T-helper 2 cell treated with Interferon-gamma antibody and Interleukin-4, amounts not matched to agents 5 μg/mL and 100 μg/mL, for 36 hours (primary cell): Measurements from ENCODE around the gene ANGPT4.

Experiments used
- DNase-seq: peaks from one replicate; pipeline ENCODE4 v3.0.0; 2021; ENCODE audit warnings: low spot score
- H3K27ac Mint-ChIP-seq: one replicate; pipeline ENCODE4 v1.8.0; 2021; ENCODE audit warnings: mild to moderate bottlenecking, mixed read lengths
- H3K27me3 Mint-ChIP-seq: one replicate; pipeline ENCODE4 v1.8.0; 2021; ENCODE audit warnings: low read depth, mixed read lengths
- H3K36me3 Mint-ChIP-seq: one replicate; pipeline ENCODE4 v1.8.0; 2021; ENCODE audit warnings: low read depth, mixed read lengths
- H3K4me1 Mint-ChIP-seq: one replicate; pipeline ENCODE4 v1.8.0; 2021; ENCODE audit warnings: low read depth, mixed read lengths
- H3K4me3 Mint-ChIP-seq: one replicate; pipeline ENCODE4 v1.8.0; 2022; ENCODE audit warnings: mild to moderate bottlenecking, moderate library complexity, mixed read lengths
- H3K9me3 Mint-ChIP-seq: one replicate; pipeline ENCODE4 v1.8.0; 2021; ENCODE audit warnings: mixed read lengths

The ANGPT4 gene

GRCh38 chr20:924639-925038, 8.5 kb upstream of the ANGPT4 start:
- no peak for DNase-seq
- Mint-ChIP-seq H3K36me3 (no peaks in the 10 kb centered on the region), H3K9me3 (no peaks in the 10 kb centered on the region), H3K4me3 (no peak overlapping the region), H3K4me1 (no peaks in the 10 kb centered on the region), H3K27ac (no peak overlapping the region), H3K27me3 (peaks cover 2% of the 10 kb centered on the region)

- Mint-ChIP-seq H3K9me3 (no peaks in the 10 kb centered on the region), H3K4me3 (no peak overlapping the region), H3K27me3 (peaks cover 2% of the 10 kb centered on the region), H3K36me3 (no peaks in the 10 kb centered on the region), H3K4me1 (no peaks in the 10 kb centered on the region), H3K27ac (no peak overlapping the region)
- DNase-seq, result no peak
Measured at GRCh38 chr20:922781-923180, 6.6 kb upstream of the ANGPT4 start.

- Mint-ChIP-seq H3K9me3 (no peaks in the 10 kb centered on the region), H3K27ac (no peak overlapping the region), H3K27me3 (no peaks in the 10 kb centered on the region), H3K4me1 (no peaks in the 10 kb centered on the region), H3K4me3 (no peak overlapping the region), H3K36me3 (no peaks in the 10 kb centered on the region)
- DNase-seq, result no peak
Measured at GRCh38 chr20:921068-921467, 4.9 kb upstream of the ANGPT4 start.

GRCh38 chr20:920311-920710, 4.2 kb upstream of the ANGPT4 start:
- no peak for DNase-seq
- no peak overlapping the region for H3K4me3 Mint-ChIP-seq
- no peaks in the 10 kb centered on the region for H3K36me3 Mint-ChIP-seq
- no peak overlapping the region for H3K27ac Mint-ChIP-seq
- H3K4me1 Mint-ChIP-seq, result no peaks in the 10 kb centered on the region
- H3K27me3 Mint-ChIP-seq, result no peaks in the 10 kb centered on the region
- H3K9me3 Mint-ChIP-seq, result no peaks in the 10 kb centered on the region

- H3K4me3 Mint-ChIP-seq, result no peak overlapping the region
- no peak overlapping the region for H3K27ac Mint-ChIP-seq
- H3K36me3 Mint-ChIP-seq, result no peaks in the 10 kb centered on the region
- DNase-seq, result no peak
- H3K27me3 Mint-ChIP-seq, result no peaks in the 10 kb centered on the region
- H3K9me3 Mint-ChIP-seq, result no peaks in the 10 kb centered on the region
- no peaks in the 10 kb centered on the region for H3K4me1 Mint-ChIP-seq
Measured at GRCh38 chr20:919491-919916, 3.4 kb upstream of the ANGPT4 start.

- Mint-ChIP-seq H3K27ac (no peak overlapping the region), H3K27me3 (no peaks in the 10 kb centered on the region), H3K4me1 (no peaks in the 10 kb centered on the region), H3K36me3 (no peaks in the 10 kb centered on the region), H3K9me3 (no peaks in the 10 kb centered on the region), H3K4me3 (no peak overlapping the region)
- no peak for DNase-seq
Measured at GRCh38 chr20:917416-917815, 1.3 kb upstream of the ANGPT4 start.

- no peak overlapping the region for H3K4me3 Mint-ChIP-seq
- no peaks in the 10 kb centered on the region for H3K9me3 Mint-ChIP-seq
- no peak overlapping the region for H3K27ac Mint-ChIP-seq
- DNase-seq, result no peak
- H3K27me3 Mint-ChIP-seq, result no peaks in the 10 kb centered on the region
- H3K4me1 Mint-ChIP-seq, result no peaks in the 10 kb centered on the region
- no peaks in the 10 kb centered on the region for H3K36me3 Mint-ChIP-seq
Measured at GRCh38 chr20:916825-917224, 691 bp upstream of the ANGPT4 start.

- DNase-seq, result no peak
- H3K4me1 Mint-ChIP-seq, result no peaks in the 10 kb centered on the region
- no peaks in the 10 kb centered on the region for H3K9me3 Mint-ChIP-seq
- H3K36me3 Mint-ChIP-seq, result no peaks in the 10 kb centered on the region
- no peaks in the 10 kb centered on the region for H3K27me3 Mint-ChIP-seq
- no peak overlapping the region for H3K27ac Mint-ChIP-seq
- no peak overlapping the region for H3K4me3 Mint-ChIP-seq
Measured at GRCh38 chr20:914727-915498, 1.2 kb downstream of the ANGPT4 start.

- Mint-ChIP-seq H3K36me3 (no peaks in the 10 kb centered on the region), H3K9me3 (no peaks in the 10 kb centered on the region), H3K4me3 (no peak overlapping the region), H3K27ac (no peak overlapping the region), H3K27me3 (no peaks in the 10 kb centered on the region), H3K4me1 (no peaks in the 10 kb centered on the region)
- DNase-seq, result no peak
Measured at GRCh38 chr20:913306-913849, 2.8 kb downstream of the ANGPT4 start.

GRCh38 chr20:911882-912600, 4.1 kb downstream of the ANGPT4 start:
- DNase-seq, result no peak
- no peak overlapping the region for H3K27ac Mint-ChIP-seq
- H3K36me3 Mint-ChIP-seq, result no peaks in the 10 kb centered on the region
- H3K4me3 Mint-ChIP-seq, result no peak overlapping the region
- no peaks in the 10 kb centered on the region for H3K9me3 Mint-ChIP-seq
- H3K27me3 Mint-ChIP-seq, result no peaks in the 10 kb centered on the region
- no peaks in the 10 kb centered on the region for H3K4me1 Mint-ChIP-seq

- no peak overlapping the region for H3K27ac Mint-ChIP-seq
- H3K4me1 Mint-ChIP-seq, result no peaks in the 10 kb centered on the region
- H3K36me3 Mint-ChIP-seq, result no peaks in the 10 kb centered on the region
- H3K4me3 Mint-ChIP-seq, result no peak overlapping the region
- H3K27me3 Mint-ChIP-seq, result no peaks in the 10 kb centered on the region
- DNase-seq, result no peak
- H3K9me3 Mint-ChIP-seq, result no peaks in the 10 kb centered on the region
Measured at GRCh38 chr20:910870-911770, 5.0 kb downstream of the ANGPT4 start.

- Mint-ChIP-seq H3K27me3 (no peaks in the 10 kb centered on the region), H3K36me3 (no peaks in the 10 kb centered on the region), H3K4me1 (no peaks in the 10 kb centered on the region), H3K9me3 (no peaks in the 10 kb centered on the region), H3K4me3 (no peak overlapping the region), H3K27ac (no peak overlapping the region)
- no peak for DNase-seq
Measured at GRCh38 chr20:910132-910869, 5.8 kb downstream of the ANGPT4 start.

- H3K27ac Mint-ChIP-seq, result no peak overlapping the region
- no peak overlapping the region for H3K4me3 Mint-ChIP-seq
- no peaks in the 10 kb centered on the region for H3K27me3 Mint-ChIP-seq
- DNase-seq, result no peak
- H3K36me3 Mint-ChIP-seq, result no peaks in the 10 kb centered on the region
- H3K9me3 Mint-ChIP-seq, result no peaks in the 10 kb centered on the region
- H3K4me1 Mint-ChIP-seq, result no peaks in the 10 kb centered on the region
Measured at GRCh38 chr20:909641-910040, 6.5 kb downstream of the ANGPT4 start.
